ENCODE measurements around the gene ADCY10. TPM values are rescaled to one million over a fixed set of nuclear protein-coding genes. Genes with fewer than 3 reads are reported as not detected.
A peak's percentile ranks its signal among the peaks of the same experiment; 100 is the strongest.
"Not testable (repeated sequence)": the region's sequence is repeated elsewhere in the genome, so short reads cannot be mapped to it uniquely, and the experiment has no call there.

Gene ADCY10
- total RNA-seq, 1 donor from 2014 or later, result 0.94 TPM

DNA sequence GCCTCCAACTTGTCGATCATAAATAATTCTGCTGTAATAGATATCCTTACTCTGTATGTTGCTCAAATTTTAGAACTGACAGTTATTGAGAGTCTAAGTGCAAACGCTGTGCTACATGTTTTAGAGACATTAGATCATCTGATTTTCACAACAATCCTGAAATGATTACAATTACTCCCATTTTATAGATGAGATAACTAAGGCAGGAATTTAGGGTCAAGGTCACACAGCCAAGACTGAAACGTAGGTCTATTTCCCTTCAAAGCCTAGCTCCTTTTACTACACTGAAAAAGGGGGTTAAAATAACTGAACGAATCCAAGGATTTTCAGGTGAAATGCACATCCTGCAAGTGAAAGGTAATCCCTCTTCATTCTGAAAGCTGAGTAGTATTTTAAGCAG lies 19.9 kb upstream of the ADCY10 start:
- H3K27me3 Mint-ChIP-seq (ENCODE audit: unreplicated experiment), result no peaks in the 10 kb centered on the region
- TF ChIP-seq CTCF (IDR thresholded peaks at IDR 0.05), result no peak
- peaks cover 37% of the 10 kb centered on the region for H3K4me1 Mint-ChIP-seq (ENCODE audit: unreplicated experiment)
- DNase-seq (ENCODE audit: extremely low spot score, unreplicated experiment), result no peak
- peak overlapping the region; percentile 62 for H3K27ac Mint-ChIP-seq (ENCODE audit: unreplicated experiment)
- H3K9me3 Mint-ChIP-seq (ENCODE audit: unreplicated experiment), result no peaks in the 10 kb centered on the region
- H3K36me3 Mint-ChIP-seq (ENCODE audit: unreplicated experiment), result no peaks in the 10 kb centered on the region
- H3K4me3 Mint-ChIP-seq (ENCODE audit: unreplicated experiment), result no peak overlapping the region

DNA sequence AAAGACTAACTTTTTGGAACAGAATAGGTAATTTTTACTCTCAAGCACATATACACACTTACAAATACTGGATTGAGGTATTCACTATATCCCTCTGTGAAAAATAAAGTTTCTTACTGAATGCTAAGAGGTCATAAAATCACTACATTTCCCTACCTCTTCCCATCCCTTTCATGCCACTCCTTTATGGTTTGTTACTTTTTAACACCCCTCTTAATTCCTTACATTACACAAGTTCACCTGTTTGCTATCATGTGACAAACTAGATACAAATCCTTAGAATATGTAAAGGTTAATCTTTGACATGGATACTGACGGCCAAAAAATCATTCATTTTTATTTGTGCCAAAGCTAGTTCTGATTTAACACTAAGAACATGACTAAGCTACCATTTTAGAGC lies 15.8 kb upstream of the ADCY10 start:
- Mint-ChIP-seq H3K27me3 (ENCODE audit: unreplicated experiment) (no peaks in the 10 kb centered on the region), H3K4me3 (ENCODE audit: unreplicated experiment) (no peak overlapping the region), H3K36me3 (ENCODE audit: unreplicated experiment) (no peaks in the 10 kb centered on the region)

DNA sequence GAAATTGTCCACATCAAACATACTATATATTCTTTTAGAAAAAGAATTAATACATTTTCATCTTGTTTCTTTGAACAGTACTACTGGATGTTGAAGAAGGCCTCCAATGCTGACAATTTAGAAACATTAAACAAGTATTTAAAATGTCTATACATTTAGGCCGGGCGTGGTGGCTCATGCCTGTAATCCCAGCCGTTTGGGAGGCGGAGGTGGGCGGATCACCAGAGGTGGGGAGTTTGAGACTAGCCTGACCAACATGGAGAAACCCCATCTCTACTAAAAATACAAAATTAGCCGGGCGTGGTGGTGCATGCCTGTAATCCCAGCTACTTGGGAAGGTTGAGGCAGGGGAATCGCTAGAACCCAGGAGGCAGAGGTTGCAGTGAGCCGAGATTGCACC lies 15.0 kb upstream of the ADCY10 start:
- H3K27ac Mint-ChIP-seq (ENCODE audit: unreplicated experiment); DNase-seq (ENCODE audit: extremely low spot score, unreplicated experiment); H3K36me3 Mint-ChIP-seq (ENCODE audit: unreplicated experiment); H3K4me3 Mint-ChIP-seq (ENCODE audit: unreplicated experiment); H3K9me3 Mint-ChIP-seq (ENCODE audit: unreplicated experiment); H3K27me3 Mint-ChIP-seq (ENCODE audit: unreplicated experiment): not testable (repeated sequence)
- H3K4me1 Mint-ChIP-seq (ENCODE audit: unreplicated experiment), result peaks cover 25% of the 10 kb centered on the region

More for the DNA sequence above, 15.8 kb upstream of the ADCY10 start:
- TF ChIP-seq CTCF (IDR thresholded peaks at IDR 0.05), result no peak
- Mint-ChIP-seq H3K27ac (ENCODE audit: unreplicated experiment) (no peak overlapping the region), H3K4me1 (ENCODE audit: unreplicated experiment) (peaks cover 33% of the 10 kb centered on the region), H3K9me3 (ENCODE audit: unreplicated experiment) (no peaks in the 10 kb centered on the region)
- no peak for DNase-seq (ENCODE audit: extremely low spot score, unreplicated experiment)

DNA sequence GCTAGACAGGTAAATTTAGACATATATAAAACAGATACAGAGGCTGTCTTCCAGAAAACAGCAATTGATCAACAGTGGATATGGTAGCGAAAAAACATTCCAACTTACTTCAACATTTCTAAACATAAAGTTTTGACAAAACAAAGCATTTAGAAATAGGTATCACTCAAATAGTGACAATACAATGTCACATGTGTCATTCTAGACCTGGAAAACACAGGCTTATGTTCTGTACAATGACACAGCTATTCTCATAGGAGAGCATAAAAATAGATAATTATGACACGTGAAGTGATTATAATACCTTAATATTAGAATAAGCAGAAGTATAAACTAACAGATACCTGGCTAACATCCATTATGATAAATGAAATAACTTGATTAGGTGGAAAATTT lies 14.5 kb upstream of the ADCY10 start:
- no peak for TF ChIP-seq CTCF (IDR thresholded peaks at IDR 0.05)
- no peaks in the 10 kb centered on the region for H3K27me3 Mint-ChIP-seq (ENCODE audit: unreplicated experiment)
- DNase-seq (ENCODE audit: extremely low spot score, unreplicated experiment), result no peak
- H3K9me3 Mint-ChIP-seq (ENCODE audit: unreplicated experiment), result no peaks in the 10 kb centered on the region
- H3K27ac Mint-ChIP-seq (ENCODE audit: unreplicated experiment), result no peak overlapping the region
- no peaks in the 10 kb centered on the region for H3K36me3 Mint-ChIP-seq (ENCODE audit: unreplicated experiment)
- no peak overlapping the region for H3K4me3 Mint-ChIP-seq (ENCODE audit: unreplicated experiment)
- H3K4me1 Mint-ChIP-seq (ENCODE audit: unreplicated experiment), result peaks cover 20% of the 10 kb centered on the region

DNA sequence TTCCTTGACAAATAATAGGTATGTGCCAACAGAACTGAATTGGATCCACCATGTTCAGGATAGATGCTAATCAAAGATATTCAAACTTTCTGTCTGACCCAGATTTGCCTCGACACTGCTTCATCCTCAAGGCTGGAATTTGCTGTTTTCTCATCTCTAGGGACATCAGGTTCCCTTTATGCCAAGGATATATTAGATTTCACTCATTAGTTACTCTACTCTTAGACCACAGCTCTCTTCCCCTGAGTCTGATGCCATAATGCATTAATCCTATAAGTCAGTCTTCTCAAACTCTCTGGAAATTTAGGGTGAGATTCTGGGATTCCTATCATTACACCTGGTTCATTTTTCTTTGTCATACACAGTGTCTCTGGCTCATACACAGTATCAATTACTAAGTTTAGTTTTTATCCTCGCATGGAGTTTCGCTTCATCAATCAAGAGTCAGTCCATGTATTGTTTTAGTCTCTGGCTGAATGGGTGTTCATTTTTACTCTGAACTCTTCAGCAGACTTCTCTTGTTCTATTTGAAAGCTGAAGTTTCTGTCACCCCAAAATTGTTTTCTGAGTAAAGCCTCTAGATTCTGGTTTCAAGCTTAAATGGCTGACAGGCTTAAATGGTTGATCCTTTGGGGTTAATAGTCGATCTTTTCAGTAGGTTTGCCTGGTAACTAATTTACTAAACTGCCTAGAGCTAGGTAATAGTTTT lies 13.3 kb upstream of the ADCY10 start:
- TF ChIP-seq CTCF (IDR thresholded peaks at IDR 0.05), result no peak
- Mint-ChIP-seq H3K4me3 (ENCODE audit: unreplicated experiment) (no peak overlapping the region), H3K27ac (ENCODE audit: unreplicated experiment) (no peak overlapping the region), H3K4me1 (ENCODE audit: unreplicated experiment) (peaks cover 20% of the 10 kb centered on the region), H3K36me3 (ENCODE audit: unreplicated experiment) (no peaks in the 10 kb centered on the region), H3K27me3 (ENCODE audit: unreplicated experiment) (no peaks in the 10 kb centered on the region), H3K9me3 (ENCODE audit: unreplicated experiment) (no peaks in the 10 kb centered on the region)
- no peak for DNase-seq (ENCODE audit: extremely low spot score, unreplicated experiment)

Measured in osteocyte (in vitro differentiated cells).